ENCODE measurements around the gene C20orf204.

DNA sequence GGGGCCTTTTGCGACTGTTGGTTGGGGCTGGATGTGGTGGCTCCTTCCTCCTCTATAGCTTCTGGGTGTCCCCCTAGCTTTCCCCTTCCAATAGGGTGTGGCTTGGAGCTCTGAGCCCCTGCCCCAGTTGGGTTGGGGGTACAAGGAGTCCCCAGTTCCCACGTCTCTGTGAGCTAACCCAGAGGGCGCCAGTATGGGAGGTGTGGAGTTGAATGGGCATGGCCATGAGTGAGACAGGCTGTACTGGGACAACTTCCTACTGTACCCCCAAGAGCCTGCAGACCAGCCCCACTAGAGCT is 1.2 kb downstream of the C20orf204 start:
- no peak for TF ChIP-seq CTCF (conservative IDR thresholded peaks at IDR 0.05; ENCODE audit: low read depth, low read length)
- no peak for TF ChIP-seq EZH2 (IDR thresholded peaks at IDR 0.05; ENCODE audit: low read length, unreplicated experiment)
- no peak for TF ChIP-seq EZH2phosphoT487 (IDR thresholded peaks at IDR 0.05; ENCODE audit: borderline replicate concordance, low read length)

Measured in PC-3 (cell line).